Ishikawa (cell line): ENCODE data around the gene SEC24D.

ENCODE experiments used
- CEBPB ChIP-seq: IDR thresholded peaks from 2 replicates; pipeline ENCODE4 v1.6.1; 2012
- CREB1 ChIP-seq: IDR thresholded peaks from 2 replicates; pipeline ENCODE4 v1.6.1; 2012; ENCODE audit warnings: low read depth
- EGR1 ChIP-seq: IDR thresholded peaks from 2 replicates; pipeline ENCODE4 v1.6.1; 2012
- EP300 ChIP-seq: IDR thresholded peaks from 2 replicates; pipeline ENCODE4 v1.6.1; 2012; ENCODE audit warnings: borderline replicate concordance
- FOXM1 ChIP-seq: IDR thresholded peaks from 2 replicates; pipeline ENCODE4 v1.6.1; 2012; ENCODE audit warnings: low read depth, borderline replicate concordance
- NFIC ChIP-seq: IDR thresholded peaks from 2 replicates; pipeline ENCODE4 v1.6.1; 2012
- RAD21 ChIP-seq: IDR thresholded peaks from 2 replicates; pipeline ENCODE4 v1.6.1; 2012; ENCODE audit warnings: low read depth
- TAF1 ChIP-seq: IDR thresholded peaks from 2 replicates; pipeline ENCODE4 v1.6.1; 2012; ENCODE audit warnings: low read depth, mild to moderate bottlenecking
- TCF12 ChIP-seq: IDR thresholded peaks from 2 replicates; pipeline ENCODE4 v1.6.1; 2012; ENCODE audit warnings: low read depth
- TEAD4 ChIP-seq: IDR thresholded peaks from 2 replicates; pipeline ENCODE4 v1.6.1; 2012
- YY1 ChIP-seq: IDR thresholded peaks from 2 replicates; pipeline ENCODE4 v1.6.1; 2012; ENCODE audit warnings: low read depth
- ZBTB7A ChIP-seq: IDR thresholded peaks from 2 replicates; pipeline ENCODE4 v1.6.1; 2012; ENCODE audit warnings: low read depth
- TF ChIP-seq, protein P1 (sequence below): IDR thresholded peaks from 2 replicates; pipeline ENCODE4 v1.6.1; 2012
- TF ChIP-seq, protein P2 (sequence below): IDR thresholded peaks from 2 replicates; pipeline ENCODE4 v1.6.1; 2012; ENCODE audit warnings: low read depth, mild to moderate bottlenecking
- TF ChIP-seq, protein P3 (sequence below): IDR thresholded peaks from 2 replicates; pipeline ENCODE4 v1.6.1; 2012

The SEC24D gene

DNA sequence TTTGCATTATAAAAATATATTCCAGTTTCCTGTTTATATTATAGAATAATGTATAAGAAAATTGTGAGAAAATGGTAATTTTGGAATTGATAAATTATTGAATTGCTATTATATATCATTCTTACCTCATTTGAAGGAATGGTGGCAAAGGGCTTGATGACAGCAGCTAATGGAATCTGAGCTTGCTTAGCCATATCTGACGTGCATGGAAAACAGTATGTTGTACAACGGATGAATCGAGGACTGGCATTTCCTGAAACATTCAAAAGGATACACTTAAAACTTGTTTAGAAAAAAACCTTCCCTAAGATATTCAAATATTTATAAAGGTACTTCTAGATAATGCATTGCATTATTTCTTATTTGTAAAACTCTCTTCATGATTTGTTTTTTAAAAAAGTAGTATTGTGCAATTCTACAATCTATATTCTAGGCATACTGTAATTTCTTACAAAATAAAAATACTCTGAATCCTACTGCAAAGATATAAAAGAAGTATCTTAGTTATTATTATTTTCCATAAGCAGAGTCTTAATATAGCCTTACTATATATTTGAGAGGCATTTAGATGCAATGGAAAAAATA is 38.3 kb downstream of the SEC24D start:
- TF ChIP-seq RAD21 (no peak), EGR1 (no peak), TAF1 (no peak)

DNA sequence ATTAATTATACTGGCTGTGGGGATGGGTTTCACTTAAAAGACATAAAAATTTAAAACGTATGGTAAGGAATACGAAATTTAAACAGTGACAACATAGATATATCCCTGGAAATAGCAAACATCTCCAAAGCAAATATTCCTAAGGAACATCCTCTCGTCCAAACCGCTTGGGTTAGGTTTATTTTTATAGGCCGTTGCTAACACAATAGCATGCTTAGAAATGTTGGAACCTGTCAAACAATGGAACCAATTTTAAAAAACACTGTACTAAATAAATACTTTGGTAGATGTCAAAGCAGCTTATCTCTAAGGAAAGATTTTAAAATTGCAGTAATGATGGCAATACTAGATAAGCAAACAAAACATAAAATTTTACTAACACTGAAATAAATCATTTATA is 45.4 kb downstream of the SEC24D start:
- TF ChIP-seq CEBPB, result no peak
- TF ChIP-seq, protein P1, sequence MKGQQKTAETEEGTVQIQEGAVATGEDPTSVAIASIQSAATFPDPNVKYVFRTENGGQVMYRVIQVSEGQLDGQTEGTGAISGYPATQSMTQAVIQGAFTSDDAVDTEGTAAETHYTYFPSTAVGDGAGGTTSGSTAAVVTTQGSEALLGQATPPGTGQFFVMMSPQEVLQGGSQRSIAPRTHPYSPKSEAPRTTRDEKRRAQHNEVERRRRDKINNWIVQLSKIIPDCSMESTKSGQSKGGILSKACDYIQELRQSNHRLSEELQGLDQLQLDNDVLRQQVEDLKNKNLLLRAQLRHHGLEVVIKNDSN, result no peak
- TF ChIP-seq ZBTB7A, result no peak
- TF ChIP-seq CREB1, result no peak
- no peak for TF ChIP-seq EGR1
- no peak for TF ChIP-seq NFIC
- no peak for TF ChIP-seq YY1
- TF ChIP-seq, protein P2, sequence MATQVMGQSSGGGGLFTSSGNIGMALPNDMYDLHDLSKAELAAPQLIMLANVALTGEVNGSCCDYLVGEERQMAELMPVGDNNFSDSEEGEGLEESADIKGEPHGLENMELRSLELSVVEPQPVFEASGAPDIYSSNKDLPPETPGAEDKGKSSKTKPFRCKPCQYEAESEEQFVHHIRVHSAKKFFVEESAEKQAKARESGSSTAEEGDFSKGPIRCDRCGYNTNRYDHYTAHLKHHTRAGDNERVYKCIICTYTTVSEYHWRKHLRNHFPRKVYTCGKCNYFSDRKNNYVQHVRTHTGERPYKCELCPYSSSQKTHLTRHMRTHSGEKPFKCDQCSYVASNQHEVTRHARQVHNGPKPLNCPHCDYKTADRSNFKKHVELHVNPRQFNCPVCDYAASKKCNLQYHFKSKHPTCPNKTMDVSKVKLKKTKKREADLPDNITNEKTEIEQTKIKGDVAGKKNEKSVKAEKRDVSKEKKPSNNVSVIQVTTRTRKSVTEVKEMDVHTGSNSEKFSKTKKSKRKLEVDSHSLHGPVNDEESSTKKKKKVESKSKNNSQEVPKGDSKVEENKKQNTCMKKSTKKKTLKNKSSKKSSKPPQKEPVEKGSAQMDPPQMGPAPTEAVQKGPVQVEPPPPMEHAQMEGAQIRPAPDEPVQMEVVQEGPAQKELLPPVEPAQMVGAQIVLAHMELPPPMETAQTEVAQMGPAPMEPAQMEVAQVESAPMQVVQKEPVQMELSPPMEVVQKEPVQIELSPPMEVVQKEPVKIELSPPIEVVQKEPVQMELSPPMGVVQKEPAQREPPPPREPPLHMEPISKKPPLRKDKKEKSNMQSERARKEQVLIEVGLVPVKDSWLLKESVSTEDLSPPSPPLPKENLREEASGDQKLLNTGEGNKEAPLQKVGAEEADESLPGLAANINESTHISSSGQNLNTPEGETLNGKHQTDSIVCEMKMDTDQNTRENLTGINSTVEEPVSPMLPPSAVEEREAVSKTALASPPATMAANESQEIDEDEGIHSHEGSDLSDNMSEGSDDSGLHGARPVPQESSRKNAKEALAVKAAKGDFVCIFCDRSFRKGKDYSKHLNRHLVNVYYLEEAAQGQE, result no peak
- no peak for TF ChIP-seq FOXM1
- TF ChIP-seq TEAD4, result no peak
- no peak for TF ChIP-seq RAD21
- TF ChIP-seq, protein P3, sequence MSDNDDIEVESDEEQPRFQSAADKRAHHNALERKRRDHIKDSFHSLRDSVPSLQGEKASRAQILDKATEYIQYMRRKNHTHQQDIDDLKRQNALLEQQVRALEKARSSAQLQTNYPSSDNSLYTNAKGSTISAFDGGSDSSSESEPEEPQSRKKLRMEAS, result no peak
- no peak for TF ChIP-seq TCF12
- no peak for TF ChIP-seq TAF1
- TF ChIP-seq EP300, result no peak

DNA sequence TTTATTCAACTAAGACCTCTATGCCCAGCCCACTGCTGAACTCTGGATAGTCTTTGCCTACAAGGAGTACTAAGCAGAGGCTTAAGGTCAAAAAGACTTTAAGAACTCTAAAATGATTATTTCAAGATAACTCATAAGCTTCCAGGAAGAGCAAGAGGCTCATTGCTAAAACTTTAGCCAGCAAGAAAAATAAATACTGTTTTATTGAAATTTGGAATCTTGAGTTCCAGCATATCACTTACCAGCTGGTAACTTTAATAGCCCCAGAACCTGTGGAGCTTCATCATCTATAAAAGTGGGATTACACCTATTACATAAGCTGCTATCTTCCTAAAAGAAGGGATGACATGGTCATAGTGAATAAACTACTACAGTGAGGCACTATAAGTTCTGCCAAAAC is 47.0 kb downstream of the SEC24D start:
- TF ChIP-seq, protein P2, result no peak
- no peak for TF ChIP-seq TAF1

DNA sequence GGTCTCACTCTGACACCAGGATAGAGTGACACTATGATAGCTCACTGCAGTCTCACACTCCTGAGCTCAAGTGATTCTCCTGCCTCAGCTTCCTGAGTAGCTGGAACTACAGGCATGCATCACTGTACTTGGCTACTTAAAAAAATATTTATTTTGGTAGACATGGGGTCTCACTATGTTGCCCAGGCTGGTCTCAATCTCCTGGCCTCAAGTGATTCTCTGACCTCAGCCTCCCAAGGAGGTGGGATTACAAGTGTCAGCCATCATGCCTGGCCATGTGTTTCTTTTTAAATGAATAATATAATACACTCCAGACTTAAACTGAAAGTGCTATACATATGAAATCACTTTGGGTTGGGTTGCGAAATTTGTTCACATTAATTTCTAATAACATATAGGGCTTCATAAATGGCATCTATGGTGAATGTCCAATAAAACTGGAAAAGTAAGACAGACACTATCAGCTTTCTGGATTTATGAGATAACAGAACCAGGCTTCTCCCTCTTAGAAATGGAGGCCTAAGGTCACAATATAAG is 48.0 kb downstream of the SEC24D start:
- TF ChIP-seq, protein P1, result no peak
- 0 out of 2 replicates have a peak, but pooled peaks have one; percentile 7 for TF ChIP-seq CEBPB

DNA sequence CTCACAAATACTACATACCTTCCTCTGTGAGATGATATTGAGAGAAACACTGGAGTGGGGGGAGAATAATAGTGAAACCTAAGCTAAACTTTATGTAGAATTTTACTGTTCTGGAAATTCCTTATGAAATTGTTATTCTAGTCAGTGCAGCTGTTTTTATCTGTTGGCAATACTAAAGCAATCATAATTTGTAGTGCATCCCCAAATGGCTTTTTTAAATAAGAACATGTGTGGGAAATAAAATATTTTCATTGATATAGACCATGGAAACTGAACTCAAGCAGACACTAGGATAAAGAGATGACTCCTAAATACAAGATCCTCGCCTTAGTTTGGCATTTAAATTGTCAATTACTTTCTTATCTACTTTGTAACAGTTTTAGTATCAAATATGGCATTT is 51.1 kb downstream of the SEC24D start:
- TF ChIP-seq TEAD4 (no peak), FOXM1 (no peak), EGR1 (no peak), CEBPB (no peak), YY1 (no peak), TAF1 (no peak)

DNA sequence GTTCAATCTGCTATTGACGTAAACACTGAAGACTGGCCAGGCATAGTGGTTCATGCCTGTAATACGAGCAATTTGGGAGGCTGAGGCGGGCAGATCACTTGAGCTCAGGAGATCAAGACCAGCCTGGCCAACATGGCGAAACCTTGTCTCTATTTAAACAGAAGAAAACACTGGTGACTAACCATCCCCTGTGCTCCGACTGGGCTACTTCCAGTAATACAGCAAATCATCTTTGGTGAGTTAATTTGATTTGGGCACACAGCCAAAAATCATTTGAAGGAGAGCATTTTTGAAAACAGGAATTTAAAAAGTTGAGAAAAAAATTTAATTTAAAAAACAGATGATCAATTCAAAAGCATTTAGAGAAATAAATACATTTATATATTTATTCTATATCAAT is 52.0 kb downstream of the SEC24D start:
- TF ChIP-seq CREB1, result no peak
- TF ChIP-seq FOXM1, result no peak
- TF ChIP-seq, protein P3, result no peak
- TF ChIP-seq YY1, result no peak
- TF ChIP-seq TEAD4, result no peak
- TF ChIP-seq TCF12, result no peak
- TF ChIP-seq EP300, result no peak
- no peak for TF ChIP-seq NFIC
- no peak for TF ChIP-seq ZBTB7A
- TF ChIP-seq CEBPB, result no peak
- TF ChIP-seq EGR1, result no peak
- TF ChIP-seq, protein P1, result no peak
- TF ChIP-seq, protein P2, result no peak
- TF ChIP-seq RAD21, result no peak
- TF ChIP-seq TAF1, result no peak
